GM18868 (cell line): ENCODE measurements around the gene HYCC1.
"Not testable (repeated sequence)": the region's sequence is repeated elsewhere in the genome, so short reads cannot be mapped to it uniquely, and the experiment has no call there.

Source experiments
- ATAC-seq: cut with Tn5 transposase; IDR thresholded peaks from one replicate; pipeline ENCODE4 v1.9.1; 2021; ENCODE audit warnings: mild to moderate bottlenecking, moderate library complexity; ENCODE audit not compliant: unreplicated experiment

HYCC1 gene

DNA sequence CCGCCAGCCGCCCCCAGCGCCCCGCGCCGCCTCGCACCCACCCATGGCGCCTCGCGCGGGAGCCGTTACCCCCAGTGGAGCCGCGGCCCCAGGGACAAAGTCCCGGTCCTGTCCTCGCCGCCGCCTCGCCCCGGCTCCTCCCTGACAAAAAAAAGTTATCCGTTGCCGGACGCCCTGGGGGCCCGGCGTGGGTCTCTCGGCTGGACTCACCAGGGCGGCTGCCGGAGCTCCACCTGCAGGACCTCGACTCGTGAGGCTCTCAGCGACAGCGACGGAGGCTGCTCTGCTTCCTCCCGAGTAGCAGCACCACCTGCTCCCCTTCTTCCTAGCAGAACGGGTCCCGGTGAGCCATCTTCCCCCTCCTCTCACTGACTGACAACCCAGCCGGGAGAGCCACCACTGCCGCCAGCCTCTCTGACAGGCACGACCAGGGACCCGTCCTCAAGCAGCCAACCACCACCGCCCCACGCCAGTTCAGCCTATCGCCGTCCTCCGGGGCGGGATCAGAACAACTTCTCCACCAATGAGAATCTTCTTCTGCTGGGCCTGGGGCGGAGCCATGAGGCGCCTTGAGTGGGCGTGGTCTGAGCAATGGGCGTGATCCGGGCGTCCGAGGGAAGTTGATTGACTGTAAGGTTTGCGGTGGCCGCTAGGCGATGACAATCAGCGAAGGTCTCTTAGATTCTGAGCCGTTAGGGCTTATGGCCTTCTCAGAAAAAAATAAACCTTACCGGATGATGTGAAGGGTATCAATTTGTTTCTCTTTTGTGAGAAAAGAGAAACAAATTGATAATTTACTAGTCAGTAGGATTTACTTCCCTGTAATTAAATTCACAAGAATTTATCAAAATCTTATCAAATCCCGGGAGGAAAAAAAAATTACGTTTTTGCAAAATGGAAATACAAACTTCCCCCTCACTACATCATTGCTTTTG, at the start of gene HYCC1:
HYCC1 (minus strand) TSS at position 416 of the 935 bp plus-strand sequence. CDS start 23,019 bp downstream, outside the sequence.
- ATAC-seq = peak; percentile 93

DNA sequence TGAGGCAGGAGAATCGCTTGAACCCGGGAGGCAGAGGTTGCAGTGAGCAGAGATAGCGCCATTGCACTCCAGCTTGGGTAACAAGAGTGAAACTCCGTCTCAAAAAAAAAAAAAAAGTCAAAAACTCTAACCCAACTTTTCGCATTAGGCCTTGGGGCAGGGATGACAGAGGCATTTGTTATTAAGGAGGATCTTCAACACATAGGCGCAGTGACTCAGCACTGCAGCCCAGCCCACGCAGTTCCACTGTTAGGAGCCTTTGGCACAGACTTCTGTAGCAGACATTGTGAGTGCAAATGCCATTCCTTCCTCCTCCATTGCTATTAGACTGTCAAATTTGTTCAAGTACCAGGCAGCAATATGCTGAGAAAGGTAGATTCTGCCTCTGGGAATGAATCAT, 48.5 kb upstream of the HYCC1 start:
- no peak for ATAC-seq

- ATAC-seq = no peak
Observed at GRCh38 chr7:23061327-23061726, 47.4 kb upstream of the HYCC1 start.

GRCh38 chr7:23058408-23059096, 44.6 kb upstream of the HYCC1 start:
- ATAC-seq = no peak

GRCh38 chr7:23055582-23056178, 41.8 kb upstream of the HYCC1 start:
- ATAC-seq = peak; percentile 80

DNA sequence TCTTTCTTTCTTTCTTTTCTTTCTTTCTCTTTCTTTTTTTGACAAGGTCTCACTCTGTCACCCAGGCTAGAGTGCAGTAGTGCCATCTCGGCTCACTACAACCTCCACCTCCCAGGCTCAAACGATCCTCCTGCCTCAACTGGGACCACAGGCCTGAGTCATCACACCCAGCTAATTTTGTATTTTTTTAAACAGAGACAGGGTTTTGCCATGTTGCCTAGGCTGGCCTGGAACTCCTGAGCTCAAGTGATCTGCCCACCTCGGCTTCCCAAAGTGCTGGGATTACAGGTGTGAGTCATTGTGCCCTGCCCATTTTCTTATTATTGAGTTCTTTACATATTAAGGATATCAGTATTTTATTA, 37.2 kb upstream of the HYCC1 start:
- ATAC-seq = not testable (repeated sequence)

DNA sequence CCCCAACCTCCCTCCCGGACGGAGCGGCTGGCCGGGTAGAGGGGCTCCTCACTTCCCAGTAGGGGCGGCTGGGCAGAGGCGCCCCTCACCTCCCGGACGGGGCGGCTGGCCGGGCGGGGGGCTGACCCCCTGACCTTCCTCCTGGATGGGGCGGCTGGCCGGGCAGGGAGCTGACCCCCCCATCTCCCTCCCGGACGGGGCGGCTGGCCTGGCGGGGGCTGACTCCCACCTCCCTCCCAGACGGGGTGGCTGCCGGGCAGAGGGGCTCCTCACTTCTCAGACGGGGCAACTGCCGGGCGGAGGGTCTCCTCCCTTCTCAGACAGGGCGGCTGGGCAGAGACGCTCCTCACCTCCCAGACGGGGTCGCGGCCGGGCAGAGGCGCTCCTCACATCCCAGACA, 32.4 kb upstream of the HYCC1 start:
- not testable (repeated sequence) for ATAC-seq

DNA sequence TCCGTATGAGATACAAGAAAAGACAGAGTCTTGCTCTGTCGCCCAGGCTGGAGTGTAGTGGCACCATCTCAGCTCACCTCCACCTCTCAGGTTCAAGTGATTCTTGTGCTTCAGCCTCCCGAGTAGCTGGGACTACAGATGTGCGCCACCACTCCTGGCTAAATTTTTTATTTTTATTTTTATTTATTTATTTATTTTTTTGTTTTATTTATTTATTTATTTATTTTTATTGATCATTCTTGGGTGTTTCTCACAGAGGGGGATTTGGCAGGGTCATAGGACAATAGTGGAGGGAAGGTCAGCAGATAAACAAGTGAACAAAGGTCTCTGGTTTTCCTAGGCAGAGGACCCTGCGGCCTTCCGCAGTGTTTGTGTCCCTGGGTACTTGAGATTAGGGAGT, 31.2 kb upstream of the HYCC1 start:
- not testable (repeated sequence) for ATAC-seq

DNA sequence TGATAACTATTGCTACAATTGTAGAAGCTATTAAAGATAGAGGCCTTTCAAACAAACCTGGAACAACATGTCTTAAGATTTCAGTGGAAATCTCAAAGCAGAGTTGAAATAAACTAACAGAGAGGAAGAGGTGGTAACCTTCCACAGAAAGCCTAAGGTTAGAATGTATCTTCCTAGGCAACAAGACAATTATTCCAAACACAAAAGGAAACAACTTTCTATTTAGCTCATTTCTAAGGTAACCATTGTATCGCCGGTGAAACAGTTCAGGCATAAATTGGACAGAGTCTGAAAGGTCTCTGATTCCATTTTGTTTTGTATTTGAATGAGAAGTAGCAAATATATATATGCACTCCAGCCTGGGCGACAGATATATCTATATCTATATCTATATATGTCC, 30.7 kb upstream of the HYCC1 start:
- no peak for ATAC-seq

- ATAC-seq = no peak
Observed at GRCh38 chr7:23043441-23043840, 29.5 kb upstream of the HYCC1 start.

- not testable (repeated sequence) for ATAC-seq
Observed at GRCh38 chr7:23039674-23040073, 25.7 kb upstream of the HYCC1 start.

- ATAC-seq = not testable (repeated sequence)
Observed at GRCh38 chr7:23035542-23036371, 21.8 kb upstream of the HYCC1 start.

DNA sequence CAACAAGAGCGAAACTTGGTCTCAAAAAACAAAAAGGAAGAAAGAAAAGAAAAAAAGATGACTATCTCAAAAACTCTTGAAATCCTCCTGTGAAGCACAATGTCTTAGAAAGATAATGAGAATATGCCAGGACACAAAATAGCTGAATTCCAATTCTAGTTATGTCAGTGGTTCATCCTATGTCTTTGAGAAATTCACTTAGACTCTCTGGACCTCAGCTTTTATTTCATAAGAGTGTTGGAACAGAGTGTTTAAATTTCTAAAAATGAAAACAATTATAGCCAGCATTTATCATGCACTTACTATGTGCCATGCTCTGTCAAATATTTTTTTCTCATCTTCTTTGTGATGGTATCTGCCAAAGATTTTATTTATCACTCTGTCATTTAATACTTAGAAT, 13.3 kb upstream of the HYCC1 start:
- ATAC-seq = no peak

GRCh38 chr7:23026164-23026563, 12.2 kb upstream of the HYCC1 start:
- ATAC-seq = no peak

DNA sequence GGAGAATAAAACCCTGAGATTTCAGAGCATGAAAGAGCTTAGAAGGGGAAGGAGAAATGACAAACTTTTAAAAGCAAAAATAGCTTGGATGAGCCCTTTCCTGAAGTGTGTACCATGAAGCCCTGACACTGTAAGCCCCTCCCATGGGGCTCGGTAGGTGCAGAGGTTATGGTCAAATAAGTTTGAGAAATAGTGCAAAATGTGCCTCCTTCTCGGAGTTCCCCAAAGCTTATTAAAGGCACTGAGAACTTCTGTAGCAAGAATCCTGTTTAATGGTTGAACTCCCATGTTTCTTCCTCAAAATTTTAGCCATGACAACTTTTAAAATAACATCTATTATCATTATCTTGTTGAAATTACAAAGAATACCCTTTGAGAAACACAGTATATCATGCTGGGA, 10.5 kb upstream of the HYCC1 start:
- no peak for ATAC-seq

- ATAC-seq = no peak
Observed at GRCh38 chr7:23022851-23023250, 8.9 kb upstream of the HYCC1 start.

- ATAC-seq = no peak
Observed at GRCh38 chr7:23022258-23022769, 8.4 kb upstream of the HYCC1 start.

GRCh38 chr7:23021596-23021995, 7.7 kb upstream of the HYCC1 start:
- no peak for ATAC-seq

GRCh38 chr7:23020742-23021401, 6.9 kb upstream of the HYCC1 start:
- ATAC-seq = no peak

GRCh38 chr7:23018750-23019149, 4.8 kb upstream of the HYCC1 start:
- ATAC-seq = no peak
